Vein endothelial cell (primary cell): ENCODE measurements around the gene HACD1. TPM values are rescaled to one million over a fixed set of nuclear protein-coding genes. Genes with fewer than 3 reads are reported as not detected.

ENCODE experiments used
- small RNA-seq: library from RNA; depleted of rRNA; stranded (forward); fragments of <200 nt; gene quantifications from one replicate; pipeline ENCODE3, GENCODE V24; 2012
- total RNA-seq: library from RNA; depleted of rRNA; stranded (reverse); fragments of >200 nt; gene quantifications from 2 replicates; pipeline ENCODE4 v1.2.3, GENCODE V29; 2012

HACD1 gene
- 11.1 and 15.3 TPM in 2 replicates for total RNA-seq

GRCh38 chr10:17617031-17617911 lies at the start of gene HACD1:
Gene HACD1, minus strand, starts transcription at chr10:17617374. Its CDS starts 35 bp downstream, at chr10:17617339.

GRCh38 chr10:17643755-17644484 lies 26.7 kb upstream of the HACD1 start, which contains the start of gene STAM:
Gene STAM, plus strand, starts transcription at chr10:17644151. Its CDS starts 189 bp downstream, at chr10:17644340.

Small RNA genes within 50 kb of the gene (small RNA-seq; reads per million reads assigned to genes)
- gene AC069542.2, result not detected

Other genes with a start within 250 kb of the HACD1 start
- 2.0 and 8.5 TPM in 2 replicates for gene ST8SIA6, start 162.8 kb downstream of the HACD1 start, total RNA-seq
- gene STAM, start 26.8 kb upstream of the HACD1 start, total RNA-seq, result 16.7 and 31.3 TPM in 2 replicates
- gene TMEM236, start 134.8 kb upstream of the HACD1 start, total RNA-seq, result 0.10 and 0.33 TPM in 2 replicates
- gene MRC1, start 192.0 kb upstream of the HACD1 start, total RNA-seq, result 0.33 and 0.38 TPM in 2 replicates